ENCODE data around the gene USP35. TPM values are rescaled to one million over a fixed set of nuclear protein-coding genes. Genes with fewer than 3 reads are reported as not detected.
A peak's percentile ranks its signal among the peaks of the same experiment; 100 is the strongest.

USP35 gene
- total and polyA plus RNA-seq, 5 donors = 7.5 to 16.6 (median 11.5) TPM

DNA sequence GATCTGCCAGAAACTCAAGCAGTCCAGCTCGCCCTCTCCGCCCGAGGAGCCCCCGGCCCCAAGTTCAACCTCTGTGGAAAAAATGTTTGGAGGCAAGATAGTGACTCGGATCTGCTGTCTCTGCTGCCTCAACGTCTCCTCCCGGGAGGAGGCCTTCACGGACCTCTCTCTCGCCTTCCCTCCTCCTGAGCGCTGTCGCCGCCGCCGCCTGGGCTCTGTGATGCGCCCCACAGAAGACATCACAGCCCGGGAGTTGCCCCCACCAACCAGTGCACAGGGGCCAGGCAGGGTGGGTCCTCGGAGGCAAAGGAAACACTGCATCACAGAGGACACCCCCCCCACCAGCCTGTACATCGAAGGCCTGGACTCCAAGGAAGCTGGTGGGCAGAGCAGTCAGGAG, 20.8 kb downstream of the USP35 start:
- no peaks in the 10 kb centered on the region for H3K27me3 ChIP-seq (ENCODE audit: control insufficient read depth, insufficient read depth)
- H3K9me3 ChIP-seq (ENCODE audit: control insufficient read depth, low read length) = no peaks in the 10 kb centered on the region
- DNase-seq (peak in 1 of 3 donors; percentile 20), ATAC-seq (no peak)
- peaks cover 13% of the 10 kb centered on the region for H3K4me1 ChIP-seq (ENCODE audit: control insufficient read depth, insufficient read depth, low read length)
- WGBS = 87% methylated on average over 18 of the region's 18 CpGs
- no peak overlapping the region for H3K27ac ChIP-seq (ENCODE audit: low read length)
- no peak overlapping the region for H3K4me3 ChIP-seq (ENCODE audit: low read length)
- intact Hi-C loops (cut with DNase I) = no loop called here

DNA sequence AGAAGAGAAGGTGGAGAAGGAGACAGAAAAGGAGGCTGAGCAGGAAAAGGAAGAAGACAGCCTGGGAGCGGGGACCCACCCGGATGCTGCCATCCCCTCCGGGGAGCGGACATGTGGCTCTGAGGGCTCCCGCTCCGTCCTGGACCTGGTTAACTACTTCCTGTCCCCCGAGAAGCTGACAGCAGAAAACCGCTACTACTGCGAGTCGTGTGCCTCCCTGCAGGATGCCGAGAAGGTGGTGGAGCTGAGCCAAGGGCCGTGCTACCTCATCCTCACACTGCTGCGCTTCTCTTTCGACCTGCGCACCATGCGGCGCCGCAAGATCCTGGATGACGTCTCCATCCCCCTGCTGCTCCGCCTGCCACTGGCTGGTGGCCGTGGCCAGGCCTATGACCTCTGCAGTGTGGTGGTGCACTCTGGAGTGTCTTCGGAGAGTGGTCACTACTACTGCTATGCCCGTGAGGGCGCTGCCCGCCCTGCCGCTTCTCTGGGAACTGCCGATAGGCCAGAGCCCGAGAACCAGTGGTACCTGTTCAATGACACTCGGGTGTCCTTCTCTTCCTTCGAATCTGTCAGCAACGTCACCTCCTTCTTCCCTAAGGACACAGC, 21.4 kb downstream of the USP35 start:
- DNase-seq (peak in 1 of 3 donors; percentile 49), ATAC-seq (no peak)
- H3K27me3 ChIP-seq (ENCODE audit: control insufficient read depth, insufficient read depth) = no peaks in the 10 kb centered on the region
- H3K4me3 ChIP-seq (ENCODE audit: low read length) = no peak overlapping the region
- WGBS = 81% methylated on average over 31 of the region's 31 CpGs
- no peaks in the 10 kb centered on the region for H3K9me3 ChIP-seq (ENCODE audit: control insufficient read depth, low read length)
- H3K4me1 ChIP-seq (ENCODE audit: control insufficient read depth, insufficient read depth, low read length) = peaks cover 13% of the 10 kb centered on the region
- intact Hi-C loops (cut with DNase I) = no loop called here
- no peak overlapping the region for H3K27ac ChIP-seq (ENCODE audit: low read length)

DNA sequence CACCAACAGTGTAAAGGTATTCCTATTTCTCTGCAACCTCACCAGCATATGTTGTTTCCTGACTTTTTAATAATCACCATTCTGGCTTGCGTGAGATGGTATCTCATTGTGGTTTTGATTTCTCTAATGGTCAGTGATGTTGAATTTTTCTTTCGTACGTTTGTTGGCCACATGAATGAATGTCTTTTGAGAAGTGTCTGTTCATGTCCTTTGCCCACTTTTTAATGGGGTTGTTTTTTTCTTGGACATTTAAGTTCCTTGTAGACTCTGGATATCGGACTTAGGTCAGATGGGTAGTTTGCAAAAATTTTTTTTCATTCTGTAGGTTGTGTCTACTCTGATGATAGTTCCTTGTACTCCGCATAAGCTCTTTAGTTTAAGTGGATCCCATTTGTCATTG, 22.8 kb downstream of the USP35 start:
- ATAC-seq = no peak
- intact Hi-C loops (cut with DNase I) = no loop called here
- WGBS = 97% methylated on average over 5 of the region's 5 CpGs

DNA sequence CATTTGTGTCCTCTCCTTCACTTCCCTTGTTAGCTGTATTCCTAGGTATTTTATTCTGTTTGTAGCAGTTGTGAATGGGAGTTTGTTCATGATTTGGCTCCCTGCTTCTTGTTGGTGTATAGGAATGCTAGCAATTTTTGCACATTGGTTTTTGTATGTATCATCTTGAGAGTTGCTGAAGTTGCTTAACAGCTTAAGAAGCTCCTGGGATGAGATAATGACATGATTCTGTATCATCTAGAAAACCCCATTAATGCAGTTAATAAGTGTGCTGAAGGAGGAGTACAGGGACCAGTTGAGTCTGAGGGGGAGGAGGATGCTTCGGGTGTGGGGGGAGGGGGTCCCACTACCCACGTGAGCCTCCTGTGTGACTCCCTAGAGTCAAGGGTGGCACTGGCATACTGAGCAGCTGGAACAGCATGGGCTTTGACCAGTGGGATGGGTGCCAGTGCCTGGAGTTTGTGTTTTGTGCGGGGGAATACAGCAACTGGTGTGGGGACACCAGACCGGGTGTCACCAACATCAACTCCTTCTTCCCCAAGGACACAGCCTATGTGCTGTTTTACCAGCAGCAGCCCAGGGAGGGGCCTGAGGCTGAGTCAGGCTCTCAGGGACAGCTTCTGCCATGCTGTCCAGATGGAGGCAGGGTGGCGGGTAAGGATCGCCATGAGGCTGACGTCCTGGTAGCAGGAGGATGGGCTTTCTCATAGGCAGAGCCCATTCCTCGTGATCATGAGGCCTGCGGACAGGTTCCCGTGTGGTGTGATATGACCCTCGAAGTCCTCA, 24.1 kb downstream of the USP35 start:
- H3K27me3 ChIP-seq (ENCODE audit: control insufficient read depth, insufficient read depth) = no peaks in the 10 kb centered on the region
- H3K4me1 ChIP-seq (ENCODE audit: control insufficient read depth, insufficient read depth, low read length) = peaks cover 10% of the 10 kb centered on the region
- ATAC-seq (peak; percentile 25 to 40), DNase-seq (peak in 1 of 3 donors; percentile 65)
- H3K27ac ChIP-seq (ENCODE audit: low read length) = no peak overlapping the region
- no peak overlapping the region for H3K4me3 ChIP-seq (ENCODE audit: low read length)
- 72% methylated on average over 11 of the region's 11 CpGs for WGBS
- intact Hi-C loops (cut with DNase I) = no loop called here
- no peaks in the 10 kb centered on the region for H3K9me3 ChIP-seq (ENCODE audit: control insufficient read depth, low read length)

More for the DNA sequence above, 22.8 kb downstream of the USP35 start:
- peaks cover 13% of the 10 kb centered on the region for H3K4me1 ChIP-seq (ENCODE audit: control insufficient read depth, insufficient read depth, low read length)
- no peaks in the 10 kb centered on the region for H3K27me3 ChIP-seq (ENCODE audit: control insufficient read depth, insufficient read depth)
- no peak overlapping the region for H3K4me3 ChIP-seq (ENCODE audit: low read length)
- no peak for DNase-seq
- no peaks in the 10 kb centered on the region for H3K9me3 ChIP-seq (ENCODE audit: control insufficient read depth, low read length)
- H3K27ac ChIP-seq (ENCODE audit: low read length) = no peak overlapping the region

DNA sequence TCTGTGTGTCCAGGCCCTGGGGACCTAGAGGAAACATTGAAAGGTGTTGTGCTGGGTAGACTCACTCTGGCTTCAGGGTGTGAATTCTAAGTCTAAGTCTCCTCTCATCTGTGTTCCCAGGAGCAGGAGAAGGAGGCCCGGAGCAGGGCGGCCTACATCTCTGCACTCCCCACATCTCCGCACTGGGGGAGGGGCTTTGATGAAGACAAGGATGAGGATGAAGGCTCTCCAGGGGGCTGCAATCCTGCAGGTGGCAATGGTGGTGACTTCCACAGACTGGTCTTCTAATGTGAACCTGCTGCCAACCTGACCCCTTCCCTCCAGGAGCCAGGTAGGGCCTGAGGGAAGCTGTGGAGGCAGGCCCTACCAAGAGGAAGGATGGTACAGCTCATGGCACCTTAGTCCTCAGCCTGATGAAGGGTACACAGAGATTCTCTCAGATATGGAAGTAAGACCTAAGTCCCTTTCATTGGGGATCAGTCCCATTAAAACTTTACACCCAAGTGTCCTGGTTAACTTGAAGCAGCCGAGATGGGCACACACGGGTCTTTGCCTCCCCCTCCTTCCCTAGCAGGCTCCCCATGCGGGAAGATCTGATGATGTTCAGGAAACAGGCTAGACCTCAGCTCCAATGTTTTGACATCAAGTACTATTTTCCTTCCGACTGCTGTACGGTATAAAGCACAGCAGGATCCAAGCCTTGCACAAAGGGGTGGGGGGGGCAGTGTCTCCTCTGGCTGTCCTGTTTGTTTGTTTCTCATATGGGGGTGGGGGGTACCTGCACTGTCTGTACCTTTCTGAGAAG, 25.0 kb downstream of the USP35 start:
- Histone ChIP-seq H3K27ac (ENCODE audit: low read length) (no peak overlapping the region), H3K4me1 (ENCODE audit: control insufficient read depth, insufficient read depth, low read length) (peaks cover 5% of the 10 kb centered on the region), H3K4me3 (ENCODE audit: low read length) (no peak overlapping the region), H3K9me3 (ENCODE audit: control insufficient read depth, low read length) (no peaks in the 10 kb centered on the region), H3K27me3 (ENCODE audit: control insufficient read depth, insufficient read depth) (no peaks in the 10 kb centered on the region)
- 70% methylated on average over 8 of the region's 8 CpGs for WGBS
- ATAC-seq (peak in 1 of 2 donors; percentile 4), DNase-seq (peak in 1 of 3 donors; percentile 46)
- intact Hi-C loops (cut with DNase I) = no loop called here

DNA sequence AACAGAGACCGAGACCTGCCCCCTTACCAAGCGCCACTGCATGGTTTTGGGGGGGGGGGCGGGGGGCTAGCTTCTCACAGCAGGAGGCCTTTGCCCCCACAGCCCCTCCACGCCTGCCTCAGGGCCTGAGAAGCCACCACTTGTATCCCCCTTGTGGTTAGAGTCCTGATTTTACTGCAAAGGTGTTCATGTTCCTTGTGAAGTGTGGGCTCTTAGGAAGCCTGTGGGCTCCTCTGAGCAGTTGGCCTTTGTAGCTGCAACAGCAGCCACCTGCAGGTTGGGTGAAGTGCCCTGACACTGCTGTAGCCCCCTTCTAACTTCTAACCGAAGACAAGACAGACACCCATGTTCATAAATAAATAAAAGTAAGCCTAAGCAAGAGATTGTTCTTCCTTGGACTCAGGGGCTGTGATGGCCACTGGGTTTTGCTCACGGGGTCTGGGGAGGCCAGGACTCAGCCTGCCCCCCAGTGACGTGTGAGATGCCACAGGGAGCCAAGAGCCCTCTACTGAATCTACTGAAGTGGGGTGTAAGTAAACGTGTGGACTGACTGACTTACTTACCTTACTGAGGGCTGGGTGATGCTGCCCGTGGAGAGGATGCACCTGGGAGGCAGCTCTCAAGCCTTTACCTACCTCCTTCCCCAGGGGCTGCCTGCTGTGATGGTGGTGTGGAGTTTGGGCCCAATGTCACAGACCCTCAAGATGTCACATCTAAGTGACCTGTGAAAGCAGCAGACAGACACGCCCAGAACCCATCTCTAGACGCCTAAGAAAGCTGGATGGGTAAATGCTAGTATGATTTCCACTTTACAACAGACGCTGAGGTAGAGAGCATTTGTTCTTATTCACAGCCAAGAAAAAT, 25.8 kb downstream of the USP35 start:
- Histone ChIP-seq H3K27ac (ENCODE audit: low read length) (no peak overlapping the region), H3K4me3 (ENCODE audit: low read length) (no peak overlapping the region), H3K4me1 (ENCODE audit: control insufficient read depth, insufficient read depth, low read length) (peaks cover 5% of the 10 kb centered on the region), H3K9me3 (ENCODE audit: control insufficient read depth, low read length) (no peaks in the 10 kb centered on the region), H3K27me3 (ENCODE audit: control insufficient read depth, insufficient read depth) (no peaks in the 10 kb centered on the region)
- 82% methylated on average over 12 of the region's 12 CpGs for WGBS
- ATAC-seq (no peak), DNase-seq (peak in 1 of 3 donors; percentile 33)
- intact Hi-C loops (cut with DNase I) = no loop called here

DNA sequence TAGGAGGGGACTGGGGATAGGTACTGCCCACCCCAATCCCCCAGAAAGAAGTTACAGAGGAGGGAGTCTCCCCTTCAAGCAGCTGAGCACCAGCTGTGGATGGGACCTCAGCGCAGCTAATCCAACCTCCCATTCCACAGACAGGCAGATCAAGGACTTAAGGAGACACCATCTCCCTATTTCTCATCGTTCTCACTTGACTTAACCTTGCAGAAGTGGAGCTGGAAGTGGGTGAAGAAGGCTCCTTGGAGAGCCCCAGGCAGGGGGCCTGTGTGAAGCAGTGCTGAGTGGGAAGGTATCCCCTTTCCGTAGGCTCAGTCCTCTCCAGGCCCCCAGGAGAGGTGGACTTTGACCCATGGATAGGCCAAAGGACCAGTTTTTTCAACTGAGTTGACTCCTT, 27.3 kb downstream of the USP35 start:
- Histone ChIP-seq H3K27ac (ENCODE audit: low read length) (no peak overlapping the region), H3K4me3 (ENCODE audit: low read length) (no peak overlapping the region), H3K9me3 (ENCODE audit: control insufficient read depth, low read length) (no peaks in the 10 kb centered on the region), H3K27me3 (ENCODE audit: control insufficient read depth, insufficient read depth) (no peaks in the 10 kb centered on the region), H3K4me1 (ENCODE audit: control insufficient read depth, insufficient read depth, low read length) (peaks cover 5% of the 10 kb centered on the region)
- 85% methylated on average over 3 of the region's 3 CpGs for WGBS
- intact Hi-C loops (cut with DNase I) = no loop called here
- DNase-seq (no peak), ATAC-seq (no peak)

DNA sequence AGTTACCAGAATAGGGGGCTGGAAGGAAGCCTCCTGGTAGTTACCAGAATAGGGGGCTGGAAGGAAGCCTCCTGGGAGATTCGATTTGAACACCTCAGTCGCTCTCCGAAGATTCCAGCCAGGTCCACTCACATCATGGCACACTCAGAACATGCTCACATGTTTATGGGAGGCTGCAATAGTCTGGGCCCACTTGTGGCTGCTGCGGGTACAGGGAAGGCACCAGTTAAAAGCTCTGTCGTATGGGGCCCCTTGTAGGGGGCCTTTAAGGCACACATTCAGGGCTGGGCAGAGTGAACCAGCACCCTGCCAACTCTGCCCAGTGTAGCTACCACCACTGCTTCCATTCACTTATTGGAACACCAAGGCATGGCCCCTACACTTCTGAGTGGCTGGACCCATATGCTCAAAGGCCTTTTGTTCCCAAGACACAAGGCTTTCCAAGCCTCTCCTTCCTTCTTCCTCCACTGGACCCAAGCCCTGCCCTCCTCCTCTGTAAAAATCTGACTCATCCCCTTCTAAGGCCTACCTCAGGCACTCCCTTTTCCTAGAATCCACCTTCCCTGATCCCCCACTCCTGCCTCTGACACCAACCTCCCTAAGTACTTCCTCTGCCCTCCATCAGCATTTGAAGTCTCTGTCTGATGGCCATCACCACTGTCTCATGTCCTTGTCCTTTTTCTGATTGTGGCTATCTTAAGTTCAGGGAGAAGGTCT, 28.0 kb downstream of the USP35 start:
- no peak for ATAC-seq

DNA sequence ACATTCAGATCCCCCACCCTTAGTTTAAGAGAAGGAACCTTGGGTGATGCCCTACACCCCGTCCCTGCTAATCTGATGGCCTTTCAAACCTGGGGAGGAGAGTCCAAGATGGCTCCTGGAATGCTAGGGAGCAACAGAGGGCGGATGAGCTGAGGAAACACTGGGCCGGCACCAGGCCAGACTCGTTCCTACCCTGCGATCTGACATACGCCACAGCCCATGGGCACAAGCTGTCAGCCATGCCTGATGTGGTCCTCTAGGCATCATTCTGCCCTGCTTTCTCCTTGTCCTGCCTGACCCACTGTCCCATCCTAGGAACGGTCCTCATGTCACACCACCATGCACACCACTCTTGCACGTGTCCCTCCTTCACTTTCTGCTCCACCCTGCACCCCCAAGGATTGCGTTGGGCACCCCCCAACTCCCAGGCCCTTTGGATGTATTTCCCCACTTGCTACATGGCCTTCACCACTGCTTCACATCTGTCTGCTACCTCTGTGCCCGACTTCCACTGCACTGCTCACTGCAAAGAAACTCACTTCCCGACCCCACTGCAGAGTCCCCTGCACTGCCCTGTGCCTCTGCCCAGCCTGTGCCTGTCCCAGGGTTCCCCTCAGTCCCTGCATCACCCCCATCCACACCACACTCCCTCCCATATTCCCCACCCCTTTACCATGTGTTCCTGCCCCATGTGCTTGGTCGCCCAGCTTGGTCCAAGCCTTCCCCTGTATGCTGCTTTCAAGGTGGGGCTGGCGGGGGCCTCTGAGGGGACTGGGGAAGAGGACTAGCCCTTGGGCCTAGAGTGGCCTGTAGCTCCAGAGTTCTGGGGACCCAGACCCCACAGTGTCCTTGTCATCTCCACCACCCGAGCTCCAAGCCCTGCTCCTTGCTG, 29.2 kb downstream of the USP35 start:
- 96% methylated on average over 14 of the region's 14 CpGs for WGBS
- ATAC-seq (no peak), DNase-seq (no peak)
- no peak overlapping the region for H3K27ac ChIP-seq (ENCODE audit: low read length)
- peaks cover 2% of the 10 kb centered on the region for H3K4me1 ChIP-seq (ENCODE audit: control insufficient read depth, insufficient read depth, low read length)
- H3K4me3 ChIP-seq (ENCODE audit: low read length) = no peak overlapping the region
- H3K27me3 ChIP-seq (ENCODE audit: control insufficient read depth, insufficient read depth) = no peaks in the 10 kb centered on the region
- H3K9me3 ChIP-seq (ENCODE audit: control insufficient read depth, low read length) = no peaks in the 10 kb centered on the region
- intact Hi-C loops (cut with DNase I) = no loop called here

More for the DNA sequence above, 28.0 kb downstream of the USP35 start:
- Histone ChIP-seq H3K27me3 (ENCODE audit: control insufficient read depth, insufficient read depth) (no peaks in the 10 kb centered on the region), H3K4me3 (ENCODE audit: low read length) (no peak overlapping the region), H3K9me3 (ENCODE audit: control insufficient read depth, low read length) (no peaks in the 10 kb centered on the region), H3K27ac (ENCODE audit: low read length) (no peak overlapping the region), H3K4me1 (ENCODE audit: control insufficient read depth, insufficient read depth, low read length) (peaks cover 5% of the 10 kb centered on the region)
- intact Hi-C loops (cut with DNase I) = no loop called here
- 94% methylated on average over 5 of the region's 5 CpGs for WGBS
- DNase-seq = no peak
